ENCODE data around the gene GJB5. TPM values are rescaled to one million over a fixed set of nuclear protein-coding genes. Genes with fewer than 3 reads are reported as not detected.

Gene GJB5
- total and polyA plus RNA-seq, 9 of the 15 experiments (the other 6 are each of a cell fraction or from before 2014, with no cell fraction given) = 0.04 TPM; not detected in 8

- Histone ChIP-seq H3K9ac (ENCODE audit: insufficient read depth in 1 of 2, low read depth in 2 of 2, low read length in 2 of 2) (no peak overlapping the region), H3K9me1 (ENCODE audit: control insufficient read depth, insufficient read depth, low read length) (no peaks in the 10 kb centered on the region), H3K9me3 (replicated peaks; ENCODE audit: control insufficient read depth, insufficient read depth, low read depth, low read length) (no peaks in the 10 kb centered on the region), H3K27ac (ENCODE audit: extremely low read depth, low read depth, low read length) (no peak overlapping the region), H3K4me2 (ENCODE audit: insufficient read depth, low read length) (no peak overlapping the region), H3K79me2 (ENCODE audit: control insufficient read depth, insufficient read depth, low read length) (no peaks in the 10 kb centered on the region), H3K27me3 (ENCODE audit: control insufficient read depth in 2 of 2, insufficient read depth in 2 of 2, low read length in 2 of 2) (peaks cover 20 to 48% of the 10 kb centered on the region in 2 experiments; a peak in 4 of 5 replicates), H2AFZ (ENCODE audit: low read depth, low read length) (no peak overlapping the region), H3K4me1 (replicated peaks in 1 of 2; ENCODE audit: control insufficient read depth in 2 of 2, insufficient read depth in 2 of 2, low read length in 2 of 2) (peaks cover 0 to 4% of the 10 kb centered on the region in 2 experiments; a peak in 1 of 5 replicates), H3K4me3 (no peak overlapping the region), H3K36me3 (ENCODE audit: control insufficient read depth, insufficient read depth, low read length) (no peaks in the 10 kb centered on the region), H4K20me1 (replicated peaks; ENCODE audit: control insufficient read depth, insufficient read depth, low read length) (peaks cover 5% of the 10 kb centered on the region; the same call in 1 of the 2 replicates)
- ChIA-PET POLR2A (no interaction called here), CTCF (ENCODE audit: low intra/inter-chr PET ratio) (no interaction called here)
- under 1% methylated on average over 8 of the region's 8 CpGs for WGBS (ENCODE audit: insufficient coverage, low coverage, missing lambda C conversion rate)
- BruUV-seq (replicated peaks) = no TSS peak
- DNase-seq (ENCODE audit: extremely low read depth in 1 of 4, low spot score in 3 of 4) = no peak
- intact Hi-C loops (cut with micrococcal nuclease) = no loop called here
- no peak for FAIRE-seq
- ATAC-seq = no peak
- in situ Hi-C loops (cut with MboI) = no loop called here
- no peak for TF ChIP-seq NFRKB (IDR thresholded peaks at IDR 0.05; ENCODE audit: low read depth)
- no peak for TF ChIP-seq SP1 (CRISPR knock-in tag; IDR thresholded peaks at IDR 0.05)
- no peak for TF ChIP-seq ZFPM2 (CRISPR knock-in tag; IDR thresholded peaks at IDR 0.05)
- no peak for TF ChIP-seq NR2C1 (IDR thresholded peaks at IDR 0.05)
- TF ChIP-seq NR2C1 (tag; IDR thresholded peaks at IDR 0.05) = no peak
- TF ChIP-seq, protein P1, sequence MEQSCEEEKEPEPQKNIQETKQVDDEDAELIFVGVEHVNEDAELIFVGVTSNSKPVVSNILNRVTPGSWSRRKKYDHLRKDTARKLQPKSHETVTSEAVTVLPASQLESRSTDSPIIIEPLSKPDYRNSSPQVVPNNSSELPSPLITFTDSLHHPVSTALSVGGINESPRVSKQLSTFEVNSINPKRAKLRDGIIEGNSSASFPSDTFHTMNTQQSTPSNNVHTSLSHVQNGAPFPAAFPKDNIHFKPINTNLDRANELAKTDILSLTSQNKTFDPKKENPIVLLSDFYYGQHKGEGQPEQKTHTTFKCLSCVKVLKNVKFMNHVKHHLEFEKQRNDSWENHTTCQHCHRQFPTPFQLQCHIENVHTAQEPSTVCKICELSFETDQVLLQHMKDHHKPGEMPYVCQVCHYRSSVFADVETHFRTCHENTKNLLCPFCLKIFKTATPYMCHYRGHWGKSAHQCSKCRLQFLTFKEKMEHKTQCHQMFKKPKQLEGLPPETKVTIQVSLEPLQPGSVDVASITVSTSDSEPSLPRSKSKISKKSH (CRISPR knock-in tag; IDR thresholded peaks at IDR 0.05) = no peak
- no peak for TF ChIP-seq PPARD (CRISPR knock-in tag; IDR thresholded peaks at IDR 0.05)
- TF ChIP-seq, protein P2, sequence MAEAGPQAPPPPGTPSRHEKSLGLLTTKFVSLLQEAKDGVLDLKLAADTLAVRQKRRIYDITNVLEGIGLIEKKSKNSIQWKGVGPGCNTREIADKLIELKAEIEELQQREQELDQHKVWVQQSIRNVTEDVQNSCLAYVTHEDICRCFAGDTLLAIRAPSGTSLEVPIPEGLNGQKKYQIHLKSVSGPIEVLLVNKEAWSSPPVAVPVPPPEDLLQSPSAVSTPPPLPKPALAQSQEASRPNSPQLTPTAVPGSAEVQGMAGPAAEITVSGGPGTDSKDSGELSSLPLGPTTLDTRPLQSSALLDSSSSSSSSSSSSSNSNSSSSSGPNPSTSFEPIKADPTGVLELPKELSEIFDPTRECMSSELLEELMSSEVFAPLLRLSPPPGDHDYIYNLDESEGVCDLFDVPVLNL (CRISPR knock-in tag; IDR thresholded peaks at IDR 0.05; ENCODE audit: low read depth) = no peak
- TF ChIP-seq CHD4 (IDR thresholded peaks at IDR 0.05; ENCODE audit: insufficient read depth, insufficient replicate concordance, low read depth, low read length, poor library complexity, severe bottlenecking) = no peak
- no peak for TF ChIP-seq ZNF639 (CRISPR knock-in tag; conservative IDR thresholded peaks at IDR 0.05 in 1 of 2, IDR thresholded peaks at IDR 0.05 in 1 of 2)
- no peak for TF ChIP-seq NCOA4 (IDR thresholded peaks at IDR 0.05; ENCODE audit: partially characterized antibody)
- no peak for TF ChIP-seq ZNF512 (tag; IDR thresholded peaks at IDR 0.05)
- no peak for TF ChIP-seq ZNF12 (CRISPR knock-in tag; IDR thresholded peaks at IDR 0.05)
- TF ChIP-seq NCOA1 (IDR thresholded peaks at IDR 0.05; ENCODE audit: low read depth) = no peak
- TF ChIP-seq NONO (IDR thresholded peaks at IDR 0.05; ENCODE audit: low read depth in 2 of 2, low read length in 1 of 2) = no peak
- TF ChIP-seq HDAC1 (IDR thresholded peaks at IDR 0.05) = no peak
- TF ChIP-seq EWSR1 (IDR thresholded peaks at IDR 0.05; ENCODE audit: borderline replicate concordance, low read depth, partially characterized antibody) = no peak
Measured at GRCh38 chr1:34763142-34763781, 8.4 kb downstream of the GJB5 start.

All from K562 (cell line).